ENCODE data around the gene GPNMB. TPM values are rescaled to one million over a fixed set of nuclear protein-coding genes. Genes with fewer than 3 reads are reported as not detected.

GPNMB gene
- total RNA-seq, 2 donors from 2014 or later, result 0.99 to 1.1 TPM

DNA sequence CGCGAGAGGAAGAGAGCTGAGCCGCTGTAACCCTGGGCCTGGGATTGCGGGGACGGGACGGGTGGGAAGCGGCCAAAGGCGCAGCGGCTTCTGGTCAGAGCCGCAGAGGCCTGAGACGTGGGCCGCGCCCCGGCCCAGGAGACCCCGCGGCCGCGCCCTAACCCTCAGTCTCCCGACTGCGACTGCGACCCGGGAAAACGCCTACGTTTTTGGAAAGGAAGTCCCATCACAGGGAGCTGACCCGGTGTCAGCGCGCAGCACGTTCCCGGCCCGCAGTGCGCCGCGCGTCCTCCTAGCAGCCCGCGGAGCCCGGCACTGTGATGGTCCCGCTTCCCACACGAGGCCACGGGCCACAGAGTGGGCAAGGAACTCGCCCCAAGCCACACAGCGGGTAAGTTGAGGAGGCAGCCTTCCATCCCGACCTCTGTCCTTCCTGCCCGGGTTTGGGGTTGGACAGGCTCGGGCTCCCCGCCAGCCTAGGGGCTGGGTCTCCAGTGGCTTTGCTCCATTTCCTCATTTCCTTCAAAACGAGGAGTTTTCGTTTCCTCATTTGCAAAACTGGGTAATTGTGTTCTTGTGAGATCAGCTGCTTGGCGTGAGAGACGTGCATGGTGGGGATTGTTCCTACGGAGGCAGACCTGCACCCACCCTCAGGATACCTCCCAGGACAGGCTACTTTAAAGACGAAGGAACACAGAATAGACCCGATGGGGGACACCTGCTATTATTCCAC lies 1.2 kb downstream of the GPNMB start:
- Mint-ChIP-seq H3K9me3 (peaks cover 5% of the 10 kb centered on the region), H3K4me1 (peaks cover 7% of the 10 kb centered on the region), H3K36me3 (ENCODE audit: low read depth) (no peaks in the 10 kb centered on the region), H3K27ac (no peak overlapping the region), H3K27me3 (ENCODE audit: insufficient read depth) (peaks cover 55% of the 10 kb centered on the region), H3K4me3 (peak overlapping the region; percentile 58)
- Histone ChIP-seq H3K4me1 (ENCODE audit: control insufficient read depth, insufficient read depth, low read length) (no peaks in the 10 kb centered on the region), H3K27ac (ENCODE audit: low read depth, low read length) (no peak overlapping the region), H3K9ac (ENCODE audit: extremely low read depth, low read length, poor library complexity, severe bottlenecking) (no peak overlapping the region), H3K9me3 (ENCODE audit: control insufficient read depth, low read length) (peaks cover 6% of the 10 kb centered on the region), H3K4me3 (ENCODE audit: low read length) (no peak overlapping the region), H3K36me3 (ENCODE audit: control insufficient read depth, insufficient read depth, low read length) (no peaks in the 10 kb centered on the region), H3K27me3 (ENCODE audit: control insufficient read depth, insufficient read depth, low read length, poor library complexity, severe bottlenecking) (peaks cover 9% of the 10 kb centered on the region)
- WGBS, 2 experiments (ENCODE audit: insufficient coverage in 1 of 2, insufficient read length in 1 of 2), result 79 to 90% methylated on average over 44 to 53 of the region's 53 CpGs
- DNase-seq, result peak; percentile 76
- TF ChIP-seq, protein P1, sequence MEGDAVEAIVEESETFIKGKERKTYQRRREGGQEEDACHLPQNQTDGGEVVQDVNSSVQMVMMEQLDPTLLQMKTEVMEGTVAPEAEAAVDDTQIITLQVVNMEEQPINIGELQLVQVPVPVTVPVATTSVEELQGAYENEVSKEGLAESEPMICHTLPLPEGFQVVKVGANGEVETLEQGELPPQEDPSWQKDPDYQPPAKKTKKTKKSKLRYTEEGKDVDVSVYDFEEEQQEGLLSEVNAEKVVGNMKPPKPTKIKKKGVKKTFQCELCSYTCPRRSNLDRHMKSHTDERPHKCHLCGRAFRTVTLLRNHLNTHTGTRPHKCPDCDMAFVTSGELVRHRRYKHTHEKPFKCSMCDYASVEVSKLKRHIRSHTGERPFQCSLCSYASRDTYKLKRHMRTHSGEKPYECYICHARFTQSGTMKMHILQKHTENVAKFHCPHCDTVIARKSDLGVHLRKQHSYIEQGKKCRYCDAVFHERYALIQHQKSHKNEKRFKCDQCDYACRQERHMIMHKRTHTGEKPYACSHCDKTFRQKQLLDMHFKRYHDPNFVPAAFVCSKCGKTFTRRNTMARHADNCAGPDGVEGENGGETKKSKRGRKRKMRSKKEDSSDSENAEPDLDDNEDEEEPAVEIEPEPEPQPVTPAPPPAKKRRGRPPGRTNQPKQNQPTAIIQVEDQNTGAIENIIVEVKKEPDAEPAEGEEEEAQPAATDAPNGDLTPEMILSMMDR (conservative IDR thresholded peaks at IDR 0.05), result no peak

DNA sequence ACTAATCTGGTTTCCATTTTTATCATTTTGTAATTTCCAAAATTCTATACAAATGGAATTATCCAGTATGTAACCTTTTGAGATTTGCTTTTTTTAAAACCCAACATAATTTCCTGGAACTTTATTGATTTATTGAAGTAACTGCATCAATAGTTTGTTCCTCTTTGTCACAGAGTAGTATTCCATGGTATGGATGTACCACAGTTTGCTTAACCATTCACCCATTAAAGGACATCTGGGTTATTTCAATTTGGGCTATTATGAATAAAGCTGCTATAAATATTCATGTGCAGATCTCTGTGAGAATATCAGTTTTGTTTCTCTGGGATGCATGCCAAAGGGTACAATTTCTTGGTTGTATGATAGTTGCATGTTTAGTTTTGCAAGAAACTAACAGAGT lies 2.9 kb downstream of the GPNMB start:
- DNase-seq, result no peak
- H3K9me3 ChIP-seq (ENCODE audit: control insufficient read depth, low read length), result peaks cover 6% of the 10 kb centered on the region
- H3K4me3 Mint-ChIP-seq, result no peak overlapping the region
- TF ChIP-seq, protein P1 (conservative IDR thresholded peaks at IDR 0.05), result no peak
- no peaks in the 10 kb centered on the region for H3K36me3 ChIP-seq (ENCODE audit: control insufficient read depth, insufficient read depth, low read length)
- peaks cover 60% of the 10 kb centered on the region for H3K27me3 Mint-ChIP-seq (ENCODE audit: insufficient read depth)
- H3K27ac Mint-ChIP-seq, result no peak overlapping the region
- peaks cover 9% of the 10 kb centered on the region for H3K27me3 ChIP-seq (ENCODE audit: control insufficient read depth, insufficient read depth, low read length, poor library complexity, severe bottlenecking)
- peaks cover 5% of the 10 kb centered on the region for H3K9me3 Mint-ChIP-seq
- H3K27ac ChIP-seq (ENCODE audit: low read depth, low read length), result no peak overlapping the region
- no peaks in the 10 kb centered on the region for H3K36me3 Mint-ChIP-seq (ENCODE audit: low read depth)
- no peak overlapping the region for H3K9ac ChIP-seq (ENCODE audit: extremely low read depth, low read length, poor library complexity, severe bottlenecking)
- peaks cover 7% of the 10 kb centered on the region for H3K4me1 Mint-ChIP-seq
- H3K4me3 ChIP-seq (ENCODE audit: low read length), result no peak overlapping the region
- no peaks in the 10 kb centered on the region for H3K4me1 ChIP-seq (ENCODE audit: control insufficient read depth, insufficient read depth, low read length)

DNA sequence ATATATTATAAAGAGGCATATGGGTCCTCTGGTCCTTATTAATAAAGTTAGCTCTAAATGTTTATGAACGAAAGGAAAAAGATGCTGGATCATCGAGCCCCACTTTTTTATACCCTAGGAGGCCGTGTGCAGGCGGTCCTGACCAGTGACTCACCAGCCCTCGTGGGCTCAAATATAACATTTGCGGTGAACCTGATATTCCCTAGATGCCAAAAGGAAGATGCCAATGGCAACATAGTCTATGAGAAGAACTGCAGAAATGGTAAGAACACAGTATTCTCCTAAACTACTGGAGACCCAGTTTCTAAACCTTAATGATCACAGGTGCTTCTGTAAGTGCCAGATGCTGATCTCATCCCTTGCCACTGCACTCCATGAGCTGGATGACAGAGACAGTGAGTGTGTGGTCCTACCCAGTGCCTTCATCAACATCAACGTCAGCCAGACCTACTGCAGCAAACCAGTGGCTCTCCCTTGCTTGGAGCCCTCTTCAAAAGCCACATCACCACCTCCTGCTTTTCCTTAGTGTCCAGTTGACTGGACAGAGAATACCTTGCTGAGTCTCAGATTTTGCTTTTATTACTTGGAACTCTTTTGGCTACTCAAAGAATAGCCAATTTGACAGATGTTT lies 7.6 kb downstream of the GPNMB start:
- 93 to 95% methylated on average over 4 to 7 of the region's 7 CpGs for WGBS, 2 experiments (ENCODE audit: insufficient coverage in 1 of 2, insufficient read length in 1 of 2)

More for the DNA sequence above, 7.6 kb downstream of the GPNMB start:
- DNase-seq, result no peak
- Mint-ChIP-seq H3K9me3 (peaks cover 3% of the 10 kb centered on the region), H3K36me3 (ENCODE audit: low read depth) (no peaks in the 10 kb centered on the region), H3K27ac (no peak overlapping the region), H3K4me1 (no peaks in the 10 kb centered on the region), H3K27me3 (ENCODE audit: insufficient read depth) (peaks cover 28% of the 10 kb centered on the region), H3K4me3 (no peak overlapping the region)
- H3K9me3 ChIP-seq (ENCODE audit: control insufficient read depth, low read length), result peaks cover 6% of the 10 kb centered on the region
- no peak overlapping the region for H3K9ac ChIP-seq (ENCODE audit: extremely low read depth, low read length, poor library complexity, severe bottlenecking)
- no peak overlapping the region for H3K4me3 ChIP-seq (ENCODE audit: low read length)
- no peaks in the 10 kb centered on the region for H3K27me3 ChIP-seq (ENCODE audit: control insufficient read depth, insufficient read depth, low read length, poor library complexity, severe bottlenecking)
- H3K36me3 ChIP-seq (ENCODE audit: control insufficient read depth, insufficient read depth, low read length), result no peaks in the 10 kb centered on the region
- TF ChIP-seq, protein P1 (conservative IDR thresholded peaks at IDR 0.05), result no peak
- H3K27ac ChIP-seq (ENCODE audit: low read depth, low read length), result no peak overlapping the region
- H3K4me1 ChIP-seq (ENCODE audit: control insufficient read depth, insufficient read depth, low read length), result no peaks in the 10 kb centered on the region
